M059J (cell line): ENCODE measurements around the gene GATA2. TPM values are rescaled to one million over a fixed set of nuclear protein-coding genes. Genes with fewer than 3 reads are reported as not detected.

Experiments
- DNase-seq: peaks from one replicate; pipeline ENCODE4 v3.0.0-alpha.2; 2012; ENCODE audit warnings: low read depth
- total RNA-seq: library from RNA; depleted of rRNA; stranded (reverse); fragments of >200 nt; shearing (Covaris generic); gene quantifications from 2 replicates; pipeline ENCODE4 v1.2.3, GENCODE V29; 2014; rRNA removed

The GATA2 gene
- total RNA-seq, 1 experiment from 2014 or later: 36.3 TPM

DNA sequence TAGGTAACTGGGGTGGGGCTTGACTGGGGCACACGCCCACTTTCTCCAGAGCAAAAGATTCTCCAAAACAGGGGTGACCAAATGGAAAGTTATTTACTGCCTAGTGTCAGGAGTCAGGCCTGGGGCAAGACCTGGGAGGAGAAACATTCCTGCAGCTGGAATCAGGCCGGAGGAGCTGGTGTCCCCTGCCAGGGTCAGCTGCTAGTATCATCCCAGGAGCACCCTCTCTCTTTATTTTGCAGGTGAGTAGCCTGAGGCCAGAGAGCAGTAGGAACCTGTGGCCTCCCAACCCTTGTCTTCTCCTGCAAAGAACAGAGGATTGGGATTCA, 59.2 kb downstream of the GATA2 start:
- peak; percentile 52 for DNase-seq

DNA sequence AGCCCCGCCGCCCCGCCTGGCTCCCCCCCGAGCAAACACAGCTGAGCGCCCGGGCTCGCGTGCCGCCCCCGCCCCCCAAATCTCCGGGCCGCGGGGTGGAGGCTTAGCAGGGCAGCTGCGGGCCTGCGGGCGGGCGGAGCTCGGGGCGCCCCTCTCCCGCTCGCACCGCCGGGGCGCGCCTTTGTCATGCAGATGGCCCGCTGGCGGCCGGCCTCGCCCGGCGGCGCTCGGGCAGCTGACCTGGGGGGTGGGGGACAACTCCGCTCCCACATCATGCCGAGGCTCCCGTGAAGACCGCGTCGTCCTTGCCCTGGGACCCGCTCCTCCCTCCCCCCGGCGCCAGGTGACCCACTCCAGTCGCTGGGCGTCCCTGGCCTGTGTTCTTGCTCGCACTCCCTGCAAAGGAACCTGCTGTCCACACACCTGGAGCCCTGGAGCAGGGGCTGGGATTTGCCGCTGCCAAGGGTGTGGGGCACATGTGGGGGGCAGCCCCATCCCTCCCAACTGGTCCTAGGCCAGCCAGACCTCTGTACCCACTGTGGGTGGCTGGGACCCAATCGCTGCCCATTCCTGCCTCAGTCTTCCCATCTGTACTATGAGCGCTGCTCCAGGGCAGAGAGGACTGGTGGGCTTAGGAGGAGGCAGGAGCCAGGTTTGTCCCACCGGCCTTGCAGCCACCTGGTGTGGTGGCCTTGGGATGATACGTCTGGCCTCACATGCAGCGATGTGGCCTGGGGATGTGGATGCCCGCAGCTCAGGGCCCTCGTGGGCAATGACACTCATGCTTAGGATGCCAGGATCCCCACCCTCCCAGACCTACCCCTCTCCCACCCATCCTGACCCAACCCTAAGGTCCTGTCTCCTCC, 59.8 kb downstream of the GATA2 start:
- no peak for DNase-seq

DNA sequence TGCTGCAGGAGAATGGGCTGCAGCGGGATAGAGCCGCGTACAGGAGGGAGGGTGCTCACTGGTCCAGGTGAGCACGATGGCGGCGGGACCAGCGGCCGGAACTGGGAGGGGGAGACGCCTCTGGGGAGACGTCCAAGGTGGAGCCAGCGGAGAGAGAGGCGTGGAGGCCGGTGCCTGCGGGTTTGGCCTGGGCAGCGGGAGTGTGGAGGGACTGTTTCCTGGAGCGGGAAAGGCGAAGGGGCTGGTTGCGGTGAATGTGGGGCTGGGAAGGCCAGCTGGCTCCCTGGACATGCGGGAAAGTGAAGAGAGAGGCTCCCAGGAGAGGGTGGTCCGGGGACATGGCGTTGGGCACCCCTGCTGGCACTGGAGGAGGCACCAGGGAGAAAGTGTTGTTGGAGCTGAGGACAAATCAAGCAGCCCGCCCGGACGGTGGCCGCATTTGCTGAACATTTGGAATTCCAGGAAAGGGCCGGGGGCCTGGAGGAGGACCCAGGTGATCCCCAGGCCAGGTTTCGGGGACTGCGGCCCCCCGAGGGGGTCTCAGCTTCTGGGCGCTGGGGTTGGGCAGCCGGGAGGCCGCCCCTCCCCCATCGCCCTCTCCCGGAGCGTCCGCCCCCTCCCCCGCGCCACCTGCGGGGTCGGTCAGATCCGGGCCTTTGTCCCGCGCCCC, 60.6 kb downstream of the GATA2 start:
- DNase-seq: no peak

DNA sequence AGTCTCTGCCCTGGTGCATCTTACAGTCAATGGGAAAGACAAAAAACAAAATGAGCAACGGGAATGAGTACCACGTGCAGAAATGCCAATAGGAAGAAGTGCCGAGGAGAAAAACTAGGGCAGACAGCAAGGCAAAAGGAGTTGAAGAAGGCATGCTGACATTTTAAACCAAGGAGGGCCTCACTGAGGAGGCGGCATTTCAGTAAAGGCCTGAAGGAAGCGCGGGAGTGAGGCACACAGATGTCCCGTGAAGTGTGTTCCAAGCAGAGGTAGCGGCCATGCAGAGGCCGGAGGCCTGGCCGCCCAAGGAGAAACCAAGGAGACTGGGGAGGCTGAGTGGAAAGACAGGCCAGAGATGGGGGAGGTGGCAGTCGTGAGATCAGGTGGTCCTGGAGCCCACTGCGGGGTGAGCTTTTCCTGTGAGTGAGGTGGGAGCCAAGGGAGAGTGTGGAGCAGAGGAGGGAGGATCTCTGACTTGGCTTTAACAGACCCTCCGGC, 61.1 kb downstream of the GATA2 start:
- DNase-seq: no peak

DNA sequence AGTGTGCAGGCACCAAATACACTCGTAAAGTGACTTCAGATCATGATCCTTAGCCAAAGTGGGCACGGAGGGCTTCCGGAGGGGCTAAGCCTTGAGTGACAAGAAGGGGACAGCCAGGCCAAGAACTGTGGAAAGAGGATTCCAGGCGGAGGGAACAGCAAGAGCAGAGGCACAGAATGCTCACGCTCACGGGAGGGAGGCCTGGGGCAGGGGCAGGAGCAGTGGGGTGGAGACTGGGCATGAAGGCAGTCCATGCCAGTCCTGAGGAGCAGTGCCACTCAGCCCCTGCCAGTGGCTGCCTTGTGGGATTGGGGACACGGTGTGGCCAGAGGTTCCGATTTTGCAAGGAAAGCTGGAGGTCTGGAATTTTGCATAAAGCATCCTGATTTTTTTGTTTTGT, 62.3 kb downstream of the GATA2 start:
- no peak for DNase-seq

DNA sequence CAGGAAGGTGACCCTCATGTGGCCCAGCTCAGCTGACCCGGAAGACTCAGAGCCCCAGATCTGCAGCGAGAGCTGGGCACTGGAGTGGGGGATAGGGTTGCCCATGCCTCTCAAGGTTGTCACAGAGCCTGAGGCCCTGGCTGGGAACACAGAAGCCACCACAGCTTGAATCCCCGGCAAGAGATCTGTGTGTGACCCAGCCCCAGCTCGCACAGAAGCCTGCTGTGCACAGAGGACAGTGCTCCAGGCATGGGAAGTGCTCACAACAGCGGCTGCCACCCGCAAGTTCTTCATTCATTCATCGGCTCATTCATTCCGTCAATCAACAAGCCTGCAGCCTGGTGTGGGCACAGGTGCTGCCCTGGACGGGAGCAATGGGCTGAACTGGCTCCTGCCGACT, 62.7 kb downstream of the GATA2 start:
- no peak for DNase-seq

DNA sequence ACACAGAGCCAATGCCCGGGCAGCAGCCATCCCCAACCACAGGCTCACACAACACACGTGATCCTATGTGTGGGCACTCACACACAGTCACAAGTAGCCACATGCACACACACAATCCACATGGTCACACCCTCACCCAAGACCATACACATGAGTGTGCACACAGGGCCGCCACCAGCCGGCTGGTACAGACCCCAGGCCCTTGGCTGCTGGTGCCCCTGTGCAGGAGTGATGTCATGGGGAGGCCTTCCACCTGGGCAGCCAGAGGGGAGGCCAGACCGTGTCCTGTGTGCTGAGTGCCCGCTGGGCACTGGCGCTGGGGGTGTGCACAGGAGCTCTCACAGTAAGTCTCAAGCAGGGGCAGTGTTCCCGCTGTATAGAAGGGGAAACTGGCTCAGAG, 63.2 kb downstream of the GATA2 start:
- no peak for DNase-seq

Other genes with a start within 250 kb of the GATA2 start
- not detected in 2 replicates for gene DNAJB8, start 26.3 kb downstream of the GATA2 start, total RNA-seq
- 677 and 838 TPM in 2 replicates for gene RPN1, start 157.6 kb upstream of the GATA2 start, total RNA-seq
- 109 and 116 TPM in 2 replicates for gene RAB7A, start 233.0 kb upstream of the GATA2 start, total RNA-seq